IPS DF 6.9 (cell line): ENCODE measurements around the gene SETD1B.

Source experiments
- DNase-seq: peaks from one replicate; pipeline ENCODE4 v3.0.0-alpha.2; 2013; ENCODE audit warnings: low read depth, low spot score
- H3K27ac ChIP-seq: one replicate; pipeline ENCODE4 v1.5.1; 2013; ENCODE audit warnings: low read length, control low read depth
- H3K27me3 ChIP-seq: 2 replicates; pipeline ENCODE4 v1.6.1; 2013; ENCODE audit warnings: mild to moderate bottlenecking, low read length; ENCODE audit not compliant: control insufficient read depth, insufficient read depth
- H3K36me3 ChIP-seq: 2 replicates; pipeline ENCODE4 v1.6.1; 2013; ENCODE audit warnings: low read length; ENCODE audit not compliant: control insufficient read depth, insufficient read depth
- H3K4me1 ChIP-seq: 2 replicates; pipeline ENCODE4 v1.6.1; 2013; ENCODE audit warnings: low read length; ENCODE audit not compliant: control insufficient read depth, insufficient read depth
- H3K4me3 ChIP-seq: 2 replicates; pipeline ENCODE4 v1.5.1; 2013; ENCODE audit warnings: mild to moderate bottlenecking, low read length
- H3K9me3 ChIP-seq: 2 replicates; pipeline ENCODE4 v1.6.1; 2013; ENCODE audit warnings: low read length, inconsistent platforms; ENCODE audit not compliant: control insufficient read depth, insufficient read depth
- WGBS: extraction: QIAGEN DNeasy Blood & Tissue Kit; methylation state at CpG from one replicate; pipeline ENCODE4 v1.1.7; 2013; ENCODE audit warnings: mixed read lengths, missing lambda C conversion rate; ENCODE audit not compliant: insufficient read length, insufficient coverage; 5-methylcytosine and 5-hydroxymethylcytosine counted together

The SETD1B gene

GRCh38 chr12:121769831-121770301 lies 33.9 kb upstream of the SETD1B start:
- Histone ChIP-seq H3K4me3 (no peak overlapping the region), H3K9me3 (no peaks in the 10 kb centered on the region), H3K27me3 (no peaks in the 10 kb centered on the region), H3K27ac (no peak overlapping the region), H3K4me1 (peaks cover 8% of the 10 kb centered on the region), H3K36me3 (peaks cover 3% of the 10 kb centered on the region; the same call in 1 of the 2 replicates)
- no peak for DNase-seq
- no CpG with 5 or more reads among the region's 11 CpGs for WGBS

- peaks cover 3% of the 10 kb centered on the region; the same call in 1 of the 2 replicates for H3K36me3 ChIP-seq
- H3K4me1 ChIP-seq, result peaks cover 10% of the 10 kb centered on the region
- no peak for DNase-seq
- no peak overlapping the region for H3K27ac ChIP-seq
- no peaks in the 10 kb centered on the region for H3K27me3 ChIP-seq
- no CpG with 5 or more reads among the region's 9 CpGs for WGBS
- H3K9me3 ChIP-seq, result no peaks in the 10 kb centered on the region
- H3K4me3 ChIP-seq, result no peak overlapping the region
These were observed 33.4 kb upstream of the SETD1B start for GRCh38 chr12:121770388-121770787.

GRCh38 chr12:121770813-121771625 lies 32.8 kb upstream of the SETD1B start:
- Histone ChIP-seq H3K27ac (no peak overlapping the region), H3K4me1 (peaks cover 10% of the 10 kb centered on the region)

GRCh38 chr12:121773011-121773777 lies 30.6 kb upstream of the SETD1B start:
- no peaks in the 10 kb centered on the region for H3K9me3 ChIP-seq
- no CpG with 5 or more reads among the region's 14 CpGs for WGBS
- no peak overlapping the region for H3K4me3 ChIP-seq
- H3K4me1 ChIP-seq, result peaks cover 10% of the 10 kb centered on the region
- H3K27me3 ChIP-seq, result no peaks in the 10 kb centered on the region
- H3K27ac ChIP-seq, result no peak overlapping the region
- peak; percentile 70 for DNase-seq
- peaks cover under 1% of the 10 kb centered on the region; the same call in 1 of the 2 replicates for H3K36me3 ChIP-seq

More at GRCh38 chr12:121770813-121771625, 32.8 kb upstream of the SETD1B start:
- whole genome bisulfite sequencing, result no CpG with 5 or more reads among the region's 25 CpGs
- DNase-seq, result no peak
- Histone ChIP-seq H3K4me3 (no peak overlapping the region), H3K27me3 (no peaks in the 10 kb centered on the region), H3K9me3 (no peaks in the 10 kb centered on the region), H3K36me3 (peaks cover 3% of the 10 kb centered on the region; the same call in 1 of the 2 replicates)

- H3K27ac ChIP-seq, result no peak overlapping the region
- no peak overlapping the region for H3K4me3 ChIP-seq
- peaks cover 10% of the 10 kb centered on the region for H3K4me1 ChIP-seq
- no peaks in the 10 kb centered on the region for H3K9me3 ChIP-seq
- DNase-seq, result no peak
- WGBS, result no CpG with 5 or more reads among the region's 14 CpGs
- H3K27me3 ChIP-seq, result no peaks in the 10 kb centered on the region
- H3K36me3 ChIP-seq, result no peaks in the 10 kb centered on the region
These were observed 28.8 kb upstream of the SETD1B start for GRCh38 chr12:121774968-121775474.

- Histone ChIP-seq H3K27me3 (no peaks in the 10 kb centered on the region), H3K36me3 (no peaks in the 10 kb centered on the region), H3K4me1 (peaks cover 10% of the 10 kb centered on the region), H3K9me3 (no peaks in the 10 kb centered on the region), H3K4me3 (no peak overlapping the region), H3K27ac (no peak overlapping the region)
- WGBS, result no CpG with 5 or more reads among the region's 16 CpGs
- no peak for DNase-seq
These were observed 28.3 kb upstream of the SETD1B start for GRCh38 chr12:121775501-121775900.

GRCh38 chr12:121776190-121777098 lies 27.4 kb upstream of the SETD1B start:
- no peaks in the 10 kb centered on the region for H3K36me3 ChIP-seq
- DNase-seq, result no peak
- WGBS, result no CpG with 5 or more reads among the region's 24 CpGs
- peaks cover 10% of the 10 kb centered on the region for H3K4me1 ChIP-seq
- no peaks in the 10 kb centered on the region for H3K9me3 ChIP-seq
- H3K27ac ChIP-seq, result no peak overlapping the region
- no peaks in the 10 kb centered on the region for H3K27me3 ChIP-seq
- no peak overlapping the region for H3K4me3 ChIP-seq

- no peaks in the 10 kb centered on the region for H3K36me3 ChIP-seq
- no CpG with 5 or more reads among the region's 17 CpGs for WGBS
- no peaks in the 10 kb centered on the region for H3K9me3 ChIP-seq
- H3K4me3 ChIP-seq, result no peak overlapping the region
- H3K27me3 ChIP-seq, result no peaks in the 10 kb centered on the region
- no peak overlapping the region for H3K27ac ChIP-seq
- no peak for DNase-seq
- H3K4me1 ChIP-seq, result peaks cover 5% of the 10 kb centered on the region
These were observed 25.0 kb upstream of the SETD1B start for GRCh38 chr12:121778567-121779421.

GRCh38 chr12:121779422-121779895 lies 24.4 kb upstream of the SETD1B start:
- DNase-seq, result no peak
- H3K4me3 ChIP-seq, result no peak overlapping the region
- peaks cover 5% of the 10 kb centered on the region for H3K4me1 ChIP-seq
- WGBS, result no CpG with 5 or more reads among the region's 17 CpGs
- no peaks in the 10 kb centered on the region for H3K27me3 ChIP-seq
- H3K9me3 ChIP-seq, result no peaks in the 10 kb centered on the region
- no peak overlapping the region for H3K27ac ChIP-seq
- H3K36me3 ChIP-seq, result no peaks in the 10 kb centered on the region
